ENCODE results near the gene HOXC4. TPM values are rescaled to one million over a fixed set of nuclear protein-coding genes. Genes with fewer than 3 reads are reported as not detected.
A peak's percentile ranks its signal among the peaks of the same experiment; 100 is the strongest.

The HOXC4 gene
- total RNA-seq, 2 experiments from 2014 or later: not detected

GRCh38 chr12:54006559-54007220, 46.9 kb upstream of the HOXC4 start:
- ATAC-seq (ENCODE audit: poor library complexity) (no peak), DNase-seq (no peak)
- peaks cover 46% of the 10 kb centered on the region for H3K4me1 ChIP-seq (ENCODE audit: insufficient read depth, low read length)
- intact Hi-C loops (cut with DNase I, micrococcal nuclease): loop anchor here (1.0 to 10.0 kb wide), 7 partner anchors 185 to 376 kb away; partner anchors contain the start of genes GPR84 (in 1 of the 2) and ZNF385A (in 1 of the 2)
- Mint-ChIP-seq H3K4me1 (ENCODE audit: low read depth) (peaks cover 44% of the 10 kb centered on the region), H3K36me3 (ENCODE audit: low read depth) (no peaks in the 10 kb centered on the region), H3K27me3 (peaks cover 100% of the 10 kb centered on the region), H3K9me3 (no peaks in the 10 kb centered on the region), H3K27ac (no peak overlapping the region), H3K4me3 (peak overlapping the region; percentile 84)
- peaks cover 0 to 40% of the 10 kb centered on the region in 2 experiments for H3K9me3 ChIP-seq (ENCODE audit: control insufficient read depth in 1 of 2, insufficient read depth in 1 of 2, low read length in 2 of 2)
- peak overlapping the region; percentile 50 for H3K4me3 ChIP-seq (ENCODE audit: low read length)
- no peaks in the 10 kb centered on the region for H3K36me3 ChIP-seq (ENCODE audit: insufficient read depth, low read length)
- H3K27me3 ChIP-seq (ENCODE audit: control insufficient read depth in 1 of 2, insufficient read depth in 2 of 2, low read length in 2 of 2): peaks cover 92 to 96% of the 10 kb centered on the region in 2 experiments
- no peak for TF ChIP-seq CTCF (IDR thresholded peaks at IDR 0.05)
- H3K27ac ChIP-seq (ENCODE audit: low read depth in 1 of 2, low read length in 2 of 2): no peak overlapping the region
- ChIA-PET POLR2A (interaction anchor here (0.8 to 1.7 kb wide), 9 partner anchors 10 to 318 kb away, joined by 3 to 8 read pairs (median 4); partner anchors contain the start of genes COPZ1 and SMUG1), CTCF (interaction anchor here (0.5 to 6.3 kb wide), 14 partner anchors 16 to 320 kb away, joined by 3 to 59 read pairs (median 6); partner anchors contain the start of genes HOXC10 and HOXC5)

- Histone ChIP-seq H3K9me3 (ENCODE audit: control insufficient read depth in 1 of 2, insufficient read depth in 1 of 2, low read length in 2 of 2) (peaks cover 0 to 39% of the 10 kb centered on the region in 2 experiments), H3K27me3 (ENCODE audit: control insufficient read depth in 1 of 2, insufficient read depth in 2 of 2, low read length in 2 of 2) (peaks cover 91 to 96% of the 10 kb centered on the region in 2 experiments), H3K36me3 (ENCODE audit: insufficient read depth, low read length) (no peaks in the 10 kb centered on the region), H3K4me1 (ENCODE audit: insufficient read depth, low read length) (peaks cover 43% of the 10 kb centered on the region), H3K4me3 (ENCODE audit: low read length) (no peak overlapping the region), H3K27ac (ENCODE audit: low read depth in 1 of 2, low read length in 2 of 2) (no peak overlapping the region)
- no peak for TF ChIP-seq CTCF (IDR thresholded peaks at IDR 0.05)
- DNase-seq: no peak
- no peak for ATAC-seq (ENCODE audit: poor library complexity)
- no peaks in the 10 kb centered on the region for H3K9me3 Mint-ChIP-seq
- intact Hi-C loops (cut with DNase I, micrococcal nuclease): loop anchor here (2.0 to 10.0 kb wide), 4 partner anchors 193 to 375 kb away; partner anchors contain the start of genes GPR84 (in 1 of the 2) and ZNF385A (in 1 of the 2)
- CTCF ChIA-PET: interaction anchor here (0.6 to 6.3 kb wide), 7 partner anchors 25 to 207 kb away, joined by 3 to 59 read pairs (median 5); partner anchors contain the start of gene HOXC5
- POLR2A ChIA-PET: interaction anchor here (1.0 kb wide), 1 partner anchor 194 kb away, joined by 3 read pairs; no protein-coding TSS in a partner anchor
- H3K36me3 Mint-ChIP-seq (ENCODE audit: low read depth): no peaks in the 10 kb centered on the region
- H3K27me3 Mint-ChIP-seq: peaks cover 100% of the 10 kb centered on the region
- H3K27ac Mint-ChIP-seq: no peak overlapping the region
- peaks cover 44% of the 10 kb centered on the region for H3K4me1 Mint-ChIP-seq (ENCODE audit: low read depth)
- H3K4me3 Mint-ChIP-seq: peak overlapping the region; percentile 47
Observed at GRCh38 chr12:54007538-54008259, 45.9 kb upstream of the HOXC4 start.

GRCh38 chr12:54008260-54008552, 45.4 kb upstream of the HOXC4 start:
- intact Hi-C loops (cut with DNase I, micrococcal nuclease): loop anchor here (5.0 to 10.0 kb wide), 3 partner anchors 357 to 374 kb away; partner anchors contain the start of genes GPR84 (in 1 of the 2) and ZNF385A (in 1 of the 2)
- Mint-ChIP-seq H3K4me1 (ENCODE audit: low read depth) (peaks cover 44% of the 10 kb centered on the region), H3K27ac (no peak overlapping the region), H3K27me3 (peaks cover 100% of the 10 kb centered on the region), H3K4me3 (no peak overlapping the region), H3K36me3 (ENCODE audit: low read depth) (no peaks in the 10 kb centered on the region), H3K9me3 (no peaks in the 10 kb centered on the region)
- Histone ChIP-seq H3K4me3 (ENCODE audit: low read length) (no peak overlapping the region), H3K27me3 (ENCODE audit: control insufficient read depth in 1 of 2, insufficient read depth in 2 of 2, low read length in 2 of 2) (peaks cover 91 to 96% of the 10 kb centered on the region in 2 experiments), H3K9me3 (ENCODE audit: control insufficient read depth in 1 of 2, insufficient read depth in 1 of 2, low read length in 2 of 2) (peaks cover 0 to 39% of the 10 kb centered on the region in 2 experiments), H3K4me1 (ENCODE audit: insufficient read depth, low read length) (peaks cover 43% of the 10 kb centered on the region), H3K27ac (ENCODE audit: low read depth in 1 of 2, low read length in 2 of 2) (no peak overlapping the region), H3K36me3 (ENCODE audit: insufficient read depth, low read length) (no peaks in the 10 kb centered on the region)
- CTCF ChIA-PET: interaction anchor here (0.8 to 6.3 kb wide), 6 partner anchors 25 to 206 kb away, joined by 3 to 59 read pairs (median 12); partner anchors contain the start of gene HOXC5
- POLR2A ChIA-PET: interaction anchor here (1.3 to 1.4 kb wide), 2 partner anchors 9 to 181 kb away, joined by 3 to 8 read pairs; partner anchors contain the start of gene SMUG1
- no peak for TF ChIP-seq CTCF (IDR thresholded peaks at IDR 0.05)
- ATAC-seq (ENCODE audit: poor library complexity): no peak
- no peak for DNase-seq

Measured in CD4-positive, alpha-beta T cell (primary cell).